Testis (tissue), 2 donors: ENCODE measurements around the gene MYO1B.

ENCODE experiments used
- POLR2A ChIP-seq: fragments of 450-650 bp; IDR thresholded peaks from one replicate; pipeline ENCODE4 v1.6.1; 2017; ENCODE audit warnings: antibody characterized with exemption, mild to moderate bottlenecking, moderate library complexity
- TF ChIP-seq, protein P1 (sequence below), 3 experiments: fragments of 450-650 bp in 2 of 3; fragments of 200-600 bp in 1 of 3; sonication (generic) in 1 of 3; IDR thresholded peaks; one replicate each; pipeline ENCODE4 v1.5.1; 2016 to 2019; ENCODE audit warnings: antibody characterized with exemption in 3 of 3, mild to moderate bottlenecking in 2 of 3, moderate library complexity in 1 of 3

DNA sequence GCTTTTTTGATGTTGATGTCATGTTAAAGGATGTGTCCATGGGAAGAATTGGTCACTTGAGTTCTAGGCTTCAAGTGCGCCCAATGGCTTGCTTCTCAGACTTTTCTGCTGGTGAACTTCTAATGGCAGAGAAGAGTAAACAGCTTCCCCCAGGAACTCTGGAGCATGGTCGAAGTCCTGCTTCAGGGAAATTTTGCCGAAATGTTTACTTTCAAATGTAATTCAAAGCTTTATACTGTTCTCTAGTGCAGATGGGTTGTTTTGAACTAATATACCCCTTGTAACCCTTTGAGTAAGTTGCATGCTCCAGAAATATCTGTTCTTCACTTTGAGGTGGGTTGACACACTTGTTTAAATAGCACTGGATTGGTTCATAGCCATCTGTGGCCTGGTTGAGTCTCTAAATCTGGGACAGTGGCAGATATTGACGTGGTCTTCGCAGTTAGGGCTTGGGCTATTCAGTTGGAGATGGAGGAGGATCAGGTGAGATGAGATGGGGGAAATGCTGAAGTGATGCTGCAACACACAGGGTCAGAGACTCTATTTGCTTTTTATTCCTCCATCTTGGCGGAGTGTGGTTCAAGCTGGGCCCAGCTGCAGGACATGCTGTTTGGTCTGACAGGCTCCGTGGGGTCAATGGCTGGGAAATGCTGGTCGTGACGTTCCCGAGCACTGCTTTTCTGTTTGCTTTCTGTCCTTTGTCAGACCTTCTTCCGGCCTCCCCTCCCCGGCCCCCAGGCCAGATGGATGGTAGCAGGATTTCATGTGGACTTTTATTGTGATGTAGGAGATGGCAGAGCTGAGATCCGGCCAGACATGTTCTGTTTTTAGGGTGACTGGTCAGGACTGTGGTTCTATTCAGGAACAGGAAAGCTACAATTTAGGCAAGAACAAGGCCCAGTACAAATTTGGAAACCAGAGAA is 35.9 kb downstream of the MYO1B start:
- TF ChIP-seq, protein P1, sequence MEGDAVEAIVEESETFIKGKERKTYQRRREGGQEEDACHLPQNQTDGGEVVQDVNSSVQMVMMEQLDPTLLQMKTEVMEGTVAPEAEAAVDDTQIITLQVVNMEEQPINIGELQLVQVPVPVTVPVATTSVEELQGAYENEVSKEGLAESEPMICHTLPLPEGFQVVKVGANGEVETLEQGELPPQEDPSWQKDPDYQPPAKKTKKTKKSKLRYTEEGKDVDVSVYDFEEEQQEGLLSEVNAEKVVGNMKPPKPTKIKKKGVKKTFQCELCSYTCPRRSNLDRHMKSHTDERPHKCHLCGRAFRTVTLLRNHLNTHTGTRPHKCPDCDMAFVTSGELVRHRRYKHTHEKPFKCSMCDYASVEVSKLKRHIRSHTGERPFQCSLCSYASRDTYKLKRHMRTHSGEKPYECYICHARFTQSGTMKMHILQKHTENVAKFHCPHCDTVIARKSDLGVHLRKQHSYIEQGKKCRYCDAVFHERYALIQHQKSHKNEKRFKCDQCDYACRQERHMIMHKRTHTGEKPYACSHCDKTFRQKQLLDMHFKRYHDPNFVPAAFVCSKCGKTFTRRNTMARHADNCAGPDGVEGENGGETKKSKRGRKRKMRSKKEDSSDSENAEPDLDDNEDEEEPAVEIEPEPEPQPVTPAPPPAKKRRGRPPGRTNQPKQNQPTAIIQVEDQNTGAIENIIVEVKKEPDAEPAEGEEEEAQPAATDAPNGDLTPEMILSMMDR (IDR thresholded peaks at IDR 0.05), result no peak
- TF ChIP-seq POLR2A, result no peak
